ENCODE data around the gene EXOC6. TPM values are rescaled to one million over a fixed set of nuclear protein-coding genes. Genes with fewer than 3 reads are reported as not detected.

Gene EXOC6
- total and polyA plus RNA-seq, 2 of the 13 experiments (the other 11 are each of a cell fraction or from before 2014, with no cell fraction given) = 22.2 to 29.2 TPM

DNA sequence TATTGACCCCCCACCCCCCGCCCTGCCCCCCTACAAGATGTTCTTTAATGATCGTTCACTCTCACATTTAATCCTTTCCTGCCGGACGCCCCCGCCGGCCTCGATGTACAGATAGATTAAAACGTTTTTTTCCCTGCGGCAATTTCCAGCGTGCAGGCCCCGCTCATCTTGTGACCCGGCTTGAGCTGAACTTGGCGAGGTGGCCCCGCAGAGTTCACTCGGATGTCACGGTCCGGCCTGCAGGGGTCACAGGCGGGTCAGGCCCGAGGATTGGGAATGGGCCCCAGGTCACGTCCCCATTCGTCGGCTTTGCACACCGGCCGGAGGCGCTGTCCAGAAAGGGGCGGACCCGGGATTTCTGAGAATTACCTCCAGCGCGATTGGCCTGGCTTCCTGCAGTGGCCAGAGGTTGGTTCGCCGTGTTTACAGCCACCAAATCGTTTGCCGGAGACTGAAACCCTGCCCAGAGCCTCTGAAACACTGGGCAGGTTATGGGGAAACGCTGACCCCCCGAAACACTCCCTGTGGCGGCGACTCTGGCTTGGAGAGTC is 223.4 kb downstream of the EXOC6 start (continued):
- TF ChIP-seq, protein P1, sequence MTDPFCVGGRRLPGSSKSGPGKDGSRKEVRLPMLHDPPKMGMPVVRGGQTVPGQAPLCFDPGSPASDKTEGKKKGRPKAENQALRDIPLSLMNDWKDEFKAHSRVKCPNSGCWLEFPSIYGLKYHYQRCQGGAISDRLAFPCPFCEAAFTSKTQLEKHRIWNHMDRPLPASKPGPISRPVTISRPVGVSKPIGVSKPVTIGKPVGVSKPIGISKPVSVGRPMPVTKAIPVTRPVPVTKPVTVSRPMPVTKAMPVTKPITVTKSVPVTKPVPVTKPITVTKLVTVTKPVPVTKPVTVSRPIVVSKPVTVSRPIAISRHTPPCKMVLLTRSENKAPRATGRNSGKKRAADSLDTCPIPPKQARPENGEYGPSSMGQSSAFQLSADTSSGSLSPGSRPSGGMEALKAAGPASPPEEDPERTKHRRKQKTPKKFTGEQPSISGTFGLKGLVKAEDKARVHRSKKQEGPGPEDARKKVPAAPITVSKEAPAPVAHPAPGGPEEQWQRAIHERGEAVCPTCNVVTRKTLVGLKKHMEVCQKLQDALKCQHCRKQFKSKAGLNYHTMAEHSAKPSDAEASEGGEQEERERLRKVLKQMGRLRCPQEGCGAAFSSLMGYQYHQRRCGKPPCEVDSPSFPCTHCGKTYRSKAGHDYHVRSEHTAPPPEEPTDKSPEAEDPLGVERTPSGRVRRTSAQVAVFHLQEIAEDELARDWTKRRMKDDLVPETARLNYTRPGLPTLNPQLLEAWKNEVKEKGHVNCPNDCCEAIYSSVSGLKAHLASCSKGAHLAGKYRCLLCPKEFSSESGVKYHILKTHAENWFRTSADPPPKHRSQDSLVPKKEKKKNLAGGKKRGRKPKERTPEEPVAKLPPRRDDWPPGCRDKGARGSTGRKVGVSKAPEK (CRISPR knock-in tag; IDR thresholded peaks at IDR 0.05; ENCODE audit: borderline replicate concordance) = no peak
- peak; percentile 83 for TF ChIP-seq SAP130 (CRISPR knock-in tag; IDR thresholded peaks at IDR 0.05; ENCODE audit: low read depth)
- no peak for TF ChIP-seq ZNF780A (CRISPR knock-in tag; IDR thresholded peaks at IDR 0.05)
- no peak for TF ChIP-seq ZNF678 (CRISPR knock-in tag; IDR thresholded peaks at IDR 0.05)
- TF ChIP-seq ZFP90 (CRISPR knock-in tag; IDR thresholded peaks at IDR 0.05; ENCODE audit: borderline replicate concordance) = no peak
- no peak for TF ChIP-seq LCORL (IDR thresholded peaks at IDR 0.05)
- TF ChIP-seq LCORL (CRISPR knock-in tag; IDR thresholded peaks at IDR 0.05) = peak; percentile 94
- TF ChIP-seq, protein P2, sequence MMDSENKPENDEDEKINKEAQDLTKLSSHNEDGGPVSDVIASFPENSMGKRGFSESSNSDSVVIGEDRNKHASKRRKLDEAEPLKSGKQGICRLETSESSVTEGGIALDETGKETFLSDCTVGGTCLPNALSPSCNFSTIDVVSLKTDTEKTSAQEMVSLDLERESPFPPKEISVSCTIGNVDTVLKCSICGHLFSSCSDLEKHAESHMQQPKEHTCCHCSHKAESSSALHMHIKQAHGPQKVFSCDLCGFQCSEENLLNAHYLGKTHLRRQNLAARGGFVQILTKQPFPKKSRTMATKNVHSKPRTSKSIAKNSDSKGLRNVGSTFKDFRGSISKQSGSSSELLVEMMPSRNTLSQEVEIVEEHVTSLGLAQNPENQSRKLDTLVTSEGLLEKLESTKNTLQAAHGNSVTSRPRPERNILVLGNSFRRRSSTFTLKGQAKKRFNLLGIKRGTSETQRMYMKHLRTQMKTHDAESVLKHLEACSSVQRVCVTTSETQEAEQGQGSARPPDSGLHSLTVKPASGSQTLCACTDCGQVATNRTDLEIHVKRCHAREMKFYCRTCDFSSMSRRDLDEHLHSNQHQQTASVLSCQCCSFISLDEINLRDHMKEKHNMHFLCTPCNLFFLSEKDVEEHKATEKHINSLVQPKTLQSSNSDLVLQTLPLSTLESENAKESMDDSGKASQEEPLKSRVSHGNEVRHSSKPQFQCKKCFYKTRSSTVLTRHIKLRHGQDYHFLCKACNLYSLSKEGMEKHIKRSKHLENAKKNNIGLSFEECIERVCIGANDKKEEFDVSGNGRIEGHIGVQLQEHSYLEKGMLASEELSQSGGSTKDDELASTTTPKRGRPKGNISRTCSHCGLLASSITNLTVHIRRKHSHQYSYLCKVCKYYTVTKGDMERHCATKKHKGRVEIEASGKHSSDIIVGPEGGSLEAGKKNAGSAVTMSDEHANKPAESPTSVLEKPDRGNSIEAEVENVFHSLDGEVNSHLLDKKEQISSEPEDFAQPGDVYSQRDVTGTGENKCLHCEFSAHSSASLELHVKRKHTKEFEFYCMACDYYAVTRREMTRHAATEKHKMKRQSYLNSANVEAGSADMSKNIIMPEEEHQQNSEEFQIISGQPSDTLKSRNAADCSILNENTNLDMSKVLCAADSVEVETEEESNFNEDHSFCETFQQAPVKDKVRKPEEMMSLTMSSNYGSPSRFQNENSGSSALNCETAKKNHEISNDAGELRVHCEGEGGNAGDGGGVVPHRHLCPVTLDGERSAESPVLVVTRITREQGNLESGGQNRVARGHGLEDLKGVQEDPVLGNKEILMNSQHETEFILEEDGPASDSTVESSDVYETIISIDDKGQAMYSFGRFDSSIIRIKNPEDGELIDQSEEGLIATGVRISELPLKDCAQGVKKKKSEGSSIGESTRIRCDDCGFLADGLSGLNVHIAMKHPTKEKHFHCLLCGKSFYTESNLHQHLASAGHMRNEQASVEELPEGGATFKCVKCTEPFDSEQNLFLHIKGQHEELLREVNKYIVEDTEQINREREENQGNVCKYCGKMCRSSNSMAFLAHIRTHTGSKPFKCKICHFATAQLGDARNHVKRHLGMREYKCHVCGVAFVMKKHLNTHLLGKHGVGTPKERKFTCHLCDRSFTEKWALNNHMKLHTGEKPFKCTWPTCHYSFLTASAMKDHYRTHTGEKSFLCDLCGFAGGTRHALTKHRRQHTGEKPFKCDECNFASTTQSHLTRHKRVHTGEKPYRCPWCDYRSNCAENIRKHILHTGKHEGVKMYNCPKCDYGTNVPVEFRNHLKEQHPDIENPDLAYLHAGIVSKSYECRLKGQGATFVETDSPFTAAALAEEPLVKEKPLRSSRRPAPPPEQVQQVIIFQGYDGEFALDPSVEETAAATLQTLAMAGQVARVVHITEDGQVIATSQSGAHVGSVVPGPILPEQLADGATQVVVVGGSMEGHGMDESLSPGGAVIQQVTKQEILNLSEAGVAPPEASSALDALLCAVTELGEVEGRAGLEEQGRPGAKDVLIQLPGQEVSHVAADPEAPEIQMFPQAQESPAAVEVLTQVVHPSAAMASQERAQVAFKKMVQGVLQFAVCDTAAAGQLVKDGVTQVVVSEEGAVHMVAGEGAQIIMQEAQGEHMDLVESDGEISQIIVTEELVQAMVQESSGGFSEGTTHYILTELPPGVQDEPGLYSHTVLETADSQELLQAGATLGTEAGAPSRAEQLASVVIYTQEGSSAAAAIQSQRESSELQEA (CRISPR knock-in tag; IDR thresholded peaks at IDR 0.05; ENCODE audit: not compliant biosample characterization) = peak; percentile 23
- TF ChIP-seq ZSCAN9 (CRISPR knock-in tag; IDR thresholded peaks at IDR 0.05; ENCODE audit: borderline replicate concordance) = no peak
- no peak for TF ChIP-seq PCBP2 (optimal IDR thresholded peaks at IDR 0.05; ENCODE audit: low read depth, low read length, poor library complexity, severe bottlenecking)
